HG03520 (cell line): ENCODE measurements around the gene PSMG1.
"Not testable (repeated sequence)": the region's sequence is repeated elsewhere in the genome, so short reads cannot be mapped to it uniquely, and the experiment has no call there.

Experiments
- ATAC-seq: cut with Tn5 transposase; IDR thresholded peaks from one replicate; pipeline ENCODE4 v1.9.1; 2021; ENCODE audit warnings: mild to moderate bottlenecking, moderate library complexity; ENCODE audit not compliant: unreplicated experiment

PSMG1 gene

GRCh38 chr21:39159342-39160063 is 23.7 kb downstream of the PSMG1 start:
- no peak for ATAC-seq

- ATAC-seq, result not testable (repeated sequence)
Observed at GRCh38 chr21:39157241-39157640, 26.0 kb downstream of the PSMG1 start.

- no peak for ATAC-seq
Observed at GRCh38 chr21:39156024-39156423, 27.2 kb downstream of the PSMG1 start.

- ATAC-seq, result no peak
Observed at GRCh38 chr21:39155578-39155977, 27.7 kb downstream of the PSMG1 start.

GRCh38 chr21:39153842-39154241 is 29.4 kb downstream of the PSMG1 start:
- ATAC-seq, result no peak

DNA sequence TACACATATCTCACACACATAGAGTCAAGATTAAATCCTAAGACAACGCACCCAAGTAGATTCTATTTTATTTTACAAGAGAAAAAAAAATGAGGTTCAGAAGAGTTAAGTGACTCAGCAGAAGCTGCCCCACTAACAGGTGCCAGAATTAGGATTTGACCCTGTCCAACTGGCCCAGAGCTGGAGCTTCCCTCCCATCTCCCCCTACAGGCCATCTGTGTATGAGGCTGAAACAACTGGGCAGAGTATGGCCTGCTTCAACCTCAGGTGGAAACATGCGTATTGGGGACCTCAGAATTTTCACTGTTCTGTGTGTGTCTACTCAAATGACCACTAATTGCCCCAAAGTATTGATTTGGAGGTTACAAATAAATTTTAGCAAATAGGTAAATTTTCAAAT is 29.9 kb downstream of the PSMG1 start:
- ATAC-seq, result no peak

GRCh38 chr21:39152271-39152670 is 31.0 kb downstream of the PSMG1 start:
- ATAC-seq, result no peak

DNA sequence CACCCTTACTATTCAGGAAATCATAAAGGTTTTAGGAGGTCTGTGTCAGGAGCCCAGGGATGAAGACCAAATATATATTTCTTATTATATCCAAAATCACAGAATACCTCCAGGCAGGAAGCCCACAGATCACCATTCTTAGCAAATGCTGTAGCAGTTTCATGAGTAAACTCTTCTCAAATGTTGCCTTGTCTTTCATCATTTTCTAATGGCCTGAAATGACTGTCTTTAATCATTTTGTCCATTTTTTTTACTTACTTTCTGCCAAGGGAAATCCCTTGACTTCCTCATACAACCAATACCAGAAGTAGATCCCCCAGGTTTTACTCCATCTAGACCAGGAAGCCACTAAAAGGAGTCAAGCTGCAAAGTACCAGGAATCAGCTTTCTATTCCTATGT is 32.4 kb downstream of the PSMG1 start:
- ATAC-seq, result no peak

DNA sequence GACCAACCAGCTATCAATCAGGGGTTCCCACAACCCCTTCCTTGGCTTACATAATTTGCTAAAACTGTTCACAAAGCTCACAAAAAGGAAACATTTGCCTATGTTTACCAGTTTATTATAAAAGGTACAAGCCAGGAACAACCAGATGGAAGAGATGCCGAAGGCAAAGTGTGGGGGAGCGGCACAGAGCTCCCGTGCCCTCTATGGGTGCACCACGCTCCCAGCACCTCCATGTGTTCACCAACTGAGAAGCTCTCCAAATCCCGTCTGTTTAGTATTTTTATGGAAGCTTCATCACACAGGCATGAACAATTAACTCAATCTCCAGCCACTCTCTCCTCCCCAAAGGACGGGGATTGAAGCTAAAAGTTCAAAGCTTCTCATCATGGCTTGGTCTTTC is 32.9 kb downstream of the PSMG1 start:
- ATAC-seq, result no peak

DNA sequence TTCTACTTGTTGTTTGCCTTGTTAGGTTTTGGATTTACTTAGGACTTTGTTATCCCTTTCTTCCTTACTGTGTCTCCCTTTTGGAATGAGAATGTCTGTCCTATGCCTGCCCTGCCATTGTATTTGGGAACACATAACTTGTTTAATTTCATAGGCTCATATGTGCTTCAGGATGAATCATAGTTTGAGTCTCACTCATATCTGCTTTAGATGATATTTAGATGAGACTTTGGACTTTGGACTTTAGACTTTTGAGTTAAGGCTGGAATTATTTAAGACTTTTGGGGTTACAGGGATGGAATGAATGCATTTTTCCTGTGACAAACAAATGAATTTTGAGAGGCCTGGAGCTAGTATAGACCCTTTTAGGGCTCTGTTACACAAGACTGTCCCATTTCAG is 33.4 kb downstream of the PSMG1 start:
- no peak for ATAC-seq

- no peak for ATAC-seq
Observed at GRCh38 chr21:39148975-39149374, 34.3 kb downstream of the PSMG1 start.

- ATAC-seq, result no peak
Observed at GRCh38 chr21:39144191-39144590, 39.1 kb downstream of the PSMG1 start.

GRCh38 chr21:39142972-39143371 is 40.3 kb downstream of the PSMG1 start:
- ATAC-seq, result no peak

DNA sequence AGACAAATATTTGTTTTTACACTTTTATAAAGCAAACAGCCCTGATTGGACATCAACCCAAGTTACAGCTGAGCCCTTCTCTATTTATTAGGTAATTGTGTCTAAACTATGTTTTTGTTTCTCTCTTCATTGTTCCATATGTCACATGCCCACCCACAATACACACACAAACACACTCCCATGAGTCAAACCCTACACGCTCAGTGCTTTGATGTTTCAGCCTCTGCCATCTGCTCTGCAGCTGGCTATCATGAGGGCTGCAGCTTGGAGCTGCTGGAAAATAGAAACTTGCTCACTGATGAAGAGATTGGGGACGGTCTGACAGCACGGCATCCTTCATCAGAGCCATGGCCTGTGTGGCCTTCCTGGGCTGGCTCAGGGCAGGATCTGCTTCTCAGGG is 41.7 kb downstream of the PSMG1 start:
- no peak for ATAC-seq

GRCh38 chr21:39137248-39138178 is 45.7 kb downstream of the PSMG1 start:
- no peak for ATAC-seq

DNA sequence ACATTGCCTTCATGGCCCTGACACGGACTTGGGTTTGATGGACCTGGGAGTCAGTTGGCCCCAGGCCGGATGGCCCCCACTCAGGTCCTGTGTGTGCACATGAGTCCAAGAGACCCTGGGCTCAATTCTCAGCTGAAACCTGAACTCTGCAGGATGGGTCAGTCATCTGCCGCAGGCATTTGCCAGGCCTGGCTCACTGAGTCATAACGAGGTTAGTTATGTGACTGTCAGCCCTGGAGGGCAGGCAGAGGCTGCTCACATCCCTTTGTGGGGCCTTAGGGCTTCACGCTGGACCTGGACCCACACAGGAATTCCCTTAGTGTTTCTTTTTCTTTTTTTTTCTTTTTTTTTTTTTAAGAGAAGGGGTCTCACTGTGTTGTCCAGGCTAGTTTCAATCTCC is 46.5 kb downstream of the PSMG1 start:
- no peak for ATAC-seq

DNA sequence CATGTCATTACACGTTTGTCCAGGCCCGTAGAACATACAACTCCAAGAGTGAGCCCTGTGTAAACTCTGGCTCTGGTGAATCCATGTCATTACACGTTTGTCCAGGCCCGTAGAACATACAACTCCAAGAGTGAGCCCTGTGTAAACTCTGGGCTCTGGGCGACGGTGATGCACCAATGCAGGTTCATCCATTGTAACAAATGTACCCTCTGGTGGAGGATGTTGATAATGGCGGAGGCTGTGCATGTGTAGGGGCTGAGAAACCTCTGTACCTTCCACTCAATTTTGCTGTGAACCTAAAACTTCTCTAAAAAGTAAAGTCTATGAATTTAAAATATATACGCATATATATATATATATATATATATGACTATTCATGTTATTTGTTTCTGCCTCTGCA is 47.1 kb downstream of the PSMG1 start:
- not testable (repeated sequence) for ATAC-seq

DNA sequence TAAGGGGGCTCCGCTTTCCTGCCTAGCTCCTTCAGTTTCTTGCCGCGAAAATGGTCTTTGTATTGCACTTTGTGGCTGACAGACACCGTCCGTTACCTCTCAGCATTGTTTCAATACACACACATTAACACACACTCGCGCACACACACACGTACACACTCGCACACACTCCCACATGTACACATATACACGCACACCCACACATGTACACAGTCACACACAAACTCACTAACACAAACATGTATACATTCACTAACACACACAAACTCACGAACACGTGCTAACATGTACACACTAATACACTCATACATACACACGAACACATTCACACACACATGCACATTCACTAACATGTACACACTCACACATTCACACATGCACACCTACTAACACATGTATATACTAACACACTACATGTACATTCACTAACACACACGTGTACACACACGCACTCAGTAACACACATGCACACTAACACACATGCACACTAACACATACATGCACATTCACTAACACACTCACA is 48.9 kb downstream of the PSMG1 start:
- ATAC-seq, result no peak

- ATAC-seq, result no peak
Observed at GRCh38 chr21:39132248-39132647, 51.0 kb downstream of the PSMG1 start.

- ATAC-seq, result no peak
Observed at GRCh38 chr21:39131791-39132190, 51.5 kb downstream of the PSMG1 start.

GRCh38 chr21:39127506-39127905 is 55.7 kb downstream of the PSMG1 start:
- ATAC-seq, result no peak

GRCh38 chr21:39126486-39126806 is 56.8 kb downstream of the PSMG1 start:
- no peak for ATAC-seq
